ENCODE data around the gene LATS1. TPM values are rescaled to one million over a fixed set of nuclear protein-coding genes. Genes with fewer than 3 reads are reported as not detected.
"Not testable (repeated sequence)": the region's sequence is repeated elsewhere in the genome, so short reads cannot be mapped to it uniquely, and the experiment has no call there.

Gene LATS1
- total RNA-seq, 1 donor from 2014 or later, result 46.2 TPM

GRCh38 chr6:149728499-149729234 lies 10.8 kb upstream of the LATS1 start:
- no peak for DNase-seq (ENCODE audit: low spot score)

GRCh38 chr6:149727793-149728498 lies 10.0 kb upstream of the LATS1 start:
- no peak for DNase-seq (ENCODE audit: low spot score)

GRCh38 chr6:149725785-149726184 lies 7.9 kb upstream of the LATS1 start:
- DNase-seq (ENCODE audit: low spot score), result no peak

- peak; percentile 52 for DNase-seq (ENCODE audit: low spot score)
These were observed 6.0 kb upstream of the LATS1 start for GRCh38 chr6:149723771-149724417.

- no peak for DNase-seq (ENCODE audit: low spot score)
These were observed 5.4 kb upstream of the LATS1 start for GRCh38 chr6:149723262-149723661.

GRCh38 chr6:149719531-149719930 lies 1.6 kb upstream of the LATS1 start:
- no peak for DNase-seq (ENCODE audit: low spot score)

GRCh38 chr6:149717255-149717587 lies 680 bp downstream of the LATS1 start:
- DNase-seq (ENCODE audit: low spot score), result no peak

GRCh38 chr6:149716181-149716963 lies 1.5 kb downstream of the LATS1 start:
- DNase-seq (ENCODE audit: low spot score), result no peak

GRCh38 chr6:149714442-149714841 lies 3.5 kb downstream of the LATS1 start:
- DNase-seq (ENCODE audit: low spot score), result no peak

GRCh38 chr6:149711711-149712110 lies 6.2 kb downstream of the LATS1 start:
- DNase-seq (ENCODE audit: low spot score), result no peak

GRCh38 chr6:149701714-149702113 lies 16.2 kb downstream of the LATS1 start:
- no peak for DNase-seq (ENCODE audit: low spot score)

- DNase-seq (ENCODE audit: low spot score), result no peak
These were observed 18.8 kb downstream of the LATS1 start for GRCh38 chr6:149699150-149699549.

GRCh38 chr6:149698175-149698574 lies 19.7 kb downstream of the LATS1 start:
- no peak for DNase-seq (ENCODE audit: low spot score)

- DNase-seq (ENCODE audit: low spot score), result no peak
These were observed 21.0 kb downstream of the LATS1 start for GRCh38 chr6:149696901-149697300.

- DNase-seq (ENCODE audit: low spot score), result no peak
These were observed 23.0 kb downstream of the LATS1 start for GRCh38 chr6:149694921-149695320.

GRCh38 chr6:149691201-149691600 lies 26.7 kb downstream of the LATS1 start:
- no peak for DNase-seq (ENCODE audit: low spot score)

- DNase-seq (ENCODE audit: low spot score), result no peak
These were observed 31.7 kb downstream of the LATS1 start for GRCh38 chr6:149686230-149686629.

GRCh38 chr6:149683256-149683859 lies 34.5 kb downstream of the LATS1 start:
- no peak for DNase-seq (ENCODE audit: low spot score)

- not testable (repeated sequence) for DNase-seq (ENCODE audit: low spot score)
These were observed 36.1 kb downstream of the LATS1 start for GRCh38 chr6:149681845-149682244.

- no peak for DNase-seq (ENCODE audit: low spot score)
These were observed 36.7 kb downstream of the LATS1 start for GRCh38 chr6:149681209-149681608.

GRCh38 chr6:149680503-149680902 lies 37.4 kb downstream of the LATS1 start:
- no peak for DNase-seq (ENCODE audit: low spot score)

GRCh38 chr6:149672265-149672664 lies 45.6 kb downstream of the LATS1 start:
- not testable (repeated sequence) for DNase-seq (ENCODE audit: low spot score)
